Hippocampal formation (tissue), 2 donors: ENCODE measurements around the gene ASMTL.
"Not testable (repeated sequence)": the region's sequence is repeated elsewhere in the genome, so short reads cannot be mapped to it uniquely, and the experiment has no call there.

ENCODE experiments used
- DNase-seq, 2 donors: peaks; one replicate each; lab custom pipeline; 2025; lab: John Stamatoyannopoulos, UW

ASMTL gene, protein sequence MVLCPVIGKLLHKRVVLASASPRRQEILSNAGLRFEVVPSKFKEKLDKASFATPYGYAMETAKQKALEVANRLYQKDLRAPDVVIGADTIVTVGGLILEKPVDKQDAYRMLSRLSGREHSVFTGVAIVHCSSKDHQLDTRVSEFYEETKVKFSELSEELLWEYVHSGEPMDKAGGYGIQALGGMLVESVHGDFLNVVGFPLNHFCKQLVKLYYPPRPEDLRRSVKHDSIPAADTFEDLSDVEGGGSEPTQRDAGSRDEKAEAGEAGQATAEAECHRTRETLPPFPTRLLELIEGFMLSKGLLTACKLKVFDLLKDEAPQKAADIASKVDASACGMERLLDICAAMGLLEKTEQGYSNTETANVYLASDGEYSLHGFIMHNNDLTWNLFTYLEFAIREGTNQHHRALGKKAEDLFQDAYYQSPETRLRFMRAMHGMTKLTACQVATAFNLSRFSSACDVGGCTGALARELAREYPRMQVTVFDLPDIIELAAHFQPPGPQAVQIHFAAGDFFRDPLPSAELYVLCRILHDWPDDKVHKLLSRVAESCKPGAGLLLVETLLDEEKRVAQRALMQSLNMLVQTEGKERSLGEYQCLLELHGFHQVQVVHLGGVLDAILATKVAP

DNA sequence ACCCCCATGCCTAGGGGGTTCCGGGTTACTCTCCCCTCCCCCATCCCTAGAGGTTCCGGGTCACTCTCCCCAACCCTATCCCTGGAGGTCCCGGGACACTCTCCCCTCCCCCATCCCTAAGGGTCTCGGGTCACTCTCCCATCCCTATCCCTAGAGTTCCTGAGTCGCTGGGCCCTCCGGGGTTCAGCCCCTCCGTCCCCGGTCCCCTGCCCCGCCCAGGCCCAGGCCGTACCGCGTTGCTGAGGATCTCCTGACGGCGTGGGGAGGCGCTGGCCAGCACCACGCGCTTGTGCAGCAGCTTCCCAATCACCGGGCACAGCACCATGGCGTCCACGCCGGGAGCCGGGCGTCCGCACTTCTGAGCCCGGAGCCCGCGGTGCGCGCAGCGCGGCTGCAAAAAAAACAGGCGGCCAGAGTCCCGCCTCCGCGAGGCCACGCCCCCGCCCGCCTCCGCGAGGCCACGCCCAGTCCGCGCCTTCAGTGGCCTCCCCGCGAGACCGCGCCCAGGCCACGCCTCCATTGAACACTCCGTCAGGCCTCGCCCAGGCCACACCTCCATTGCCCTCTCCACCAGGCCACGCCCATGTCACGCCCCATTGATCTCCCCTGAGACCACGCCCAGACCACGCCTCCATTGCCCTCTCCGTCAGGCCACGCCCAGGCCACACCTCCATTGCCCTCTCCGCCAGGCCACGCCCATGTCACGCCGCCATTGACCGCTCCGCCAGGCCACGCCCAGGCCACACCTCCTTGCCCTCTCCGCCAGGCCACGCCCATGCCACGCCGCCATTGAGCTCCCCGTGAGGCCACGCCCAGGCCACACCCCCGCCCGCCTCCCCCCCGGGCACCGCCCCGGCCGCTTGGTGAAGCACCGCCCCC, at the start of gene ASMTL:
TSS of gene ASMTL (minus strand) at position 394 of the 879 bp plus-strand sequence. CDS start at position 325, 69 bp downstream.
- DNase-seq: no peak

DNA sequence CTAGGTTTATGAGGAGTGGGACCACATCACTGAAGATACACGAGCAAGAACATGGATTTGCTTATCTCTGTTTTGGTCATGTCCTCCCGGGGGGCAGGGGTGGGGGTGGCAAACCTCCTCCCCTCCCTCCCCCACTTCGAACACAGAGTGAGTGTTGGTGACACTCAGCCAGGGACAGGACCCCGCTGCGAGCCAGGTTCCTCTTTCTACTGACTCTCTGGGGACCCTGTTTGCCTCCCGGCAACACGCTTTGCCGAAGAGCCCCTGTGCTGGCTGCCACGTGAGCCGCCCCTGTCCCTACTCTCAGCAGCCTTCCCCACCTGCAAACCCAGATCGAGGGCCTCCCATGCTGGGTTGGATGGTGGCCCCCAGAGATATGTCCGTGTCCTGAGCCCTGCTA, 49.5 kb upstream of the ASMTL start:
- DNase-seq: no peak

DNA sequence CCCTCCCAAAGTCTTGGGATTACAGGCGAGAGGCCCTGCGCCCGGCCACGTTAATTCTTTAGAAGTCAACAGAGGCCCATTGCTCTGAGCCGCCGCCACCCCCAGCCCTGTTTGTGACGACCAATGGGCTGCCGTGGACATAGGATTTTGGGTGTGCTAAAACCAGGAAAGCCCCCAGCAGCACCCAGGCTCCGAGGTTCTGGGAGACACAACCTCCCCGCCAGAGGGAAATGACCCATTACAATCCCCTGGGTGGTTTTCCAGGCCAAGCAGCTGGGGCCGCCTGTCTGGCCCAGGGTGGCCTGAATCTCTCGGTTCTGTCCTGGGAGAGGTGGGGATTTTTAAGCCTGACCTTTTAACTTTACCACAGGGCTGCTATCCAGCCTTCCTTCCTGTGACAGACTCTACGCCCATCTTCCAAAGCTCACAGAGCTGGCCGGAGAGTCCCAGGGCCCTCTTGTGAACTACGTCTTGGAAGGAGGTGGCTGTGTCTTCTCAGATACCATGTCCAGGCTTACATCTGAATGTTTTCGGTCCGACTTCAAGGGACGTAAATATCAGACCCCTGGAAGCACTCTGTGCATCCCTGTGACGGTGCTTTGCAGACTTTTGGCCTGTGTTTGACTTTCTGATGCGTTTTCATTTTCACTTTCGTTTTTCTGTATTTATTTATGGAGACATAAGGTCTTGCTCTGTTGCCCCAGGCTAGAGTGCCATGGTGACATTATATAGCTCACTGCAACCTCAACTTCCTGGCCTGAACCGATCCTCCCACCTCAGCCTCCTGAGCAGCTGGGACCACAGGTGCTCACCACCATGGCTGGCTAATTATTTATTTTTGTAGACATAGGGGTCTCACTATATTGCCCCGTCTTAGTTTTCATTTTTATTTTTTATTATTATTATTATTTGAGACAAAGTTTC, 48.3 kb upstream of the ASMTL start:
- DNase-seq: no peak

DNA sequence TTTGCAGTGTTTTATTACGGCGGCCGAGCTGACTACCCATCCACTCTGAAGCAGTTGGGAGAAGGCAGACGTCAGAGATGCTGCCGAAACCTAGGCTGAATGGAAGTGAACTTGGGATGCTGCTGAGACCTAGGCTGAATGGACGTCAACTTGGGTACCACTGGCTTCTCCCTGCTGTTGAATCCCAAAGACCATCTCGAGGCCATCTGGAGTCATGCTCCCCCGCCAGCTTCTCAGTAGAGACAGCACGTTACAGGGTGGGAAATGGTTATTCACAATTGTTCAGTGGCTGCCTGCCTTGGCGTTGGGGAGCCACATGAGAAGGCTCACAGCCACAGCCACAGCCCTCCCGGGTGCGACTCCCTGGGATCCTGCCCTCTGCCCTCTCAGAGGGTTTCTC, 43.4 kb upstream of the ASMTL start:
- DNase-seq: no peak

DNA sequence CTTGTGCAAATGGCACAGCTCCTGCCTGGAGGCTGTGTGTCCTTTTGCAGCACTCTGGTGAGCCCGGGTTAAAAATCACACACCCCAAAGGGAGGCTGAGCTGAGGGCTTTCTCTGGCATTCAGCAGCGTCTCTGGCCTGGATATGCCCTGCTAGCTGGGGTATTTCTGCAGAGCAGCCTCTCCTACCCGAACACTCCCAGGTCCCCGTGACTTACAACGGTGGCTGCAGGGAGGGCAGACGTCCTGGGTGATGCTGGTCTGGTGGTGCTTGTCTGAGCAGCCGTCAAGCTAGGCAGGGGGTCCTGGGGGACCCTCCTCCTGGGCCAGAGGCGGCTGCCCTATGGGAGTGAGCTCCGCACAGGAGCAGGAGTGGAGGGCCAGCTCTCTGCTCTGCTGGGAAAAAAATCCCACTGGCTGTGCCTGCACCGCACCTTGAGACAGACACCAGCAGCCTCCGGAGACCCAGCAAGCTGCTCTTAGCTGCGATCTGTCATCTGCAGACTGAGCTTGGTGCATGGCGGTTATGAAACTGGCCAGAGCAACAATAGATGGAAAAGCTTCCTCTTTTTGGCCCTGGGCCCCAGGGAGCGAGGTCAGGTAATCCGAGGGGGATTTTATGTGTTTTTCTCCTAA, 41.3 kb upstream of the ASMTL start:
- no peak for DNase-seq

DNA sequence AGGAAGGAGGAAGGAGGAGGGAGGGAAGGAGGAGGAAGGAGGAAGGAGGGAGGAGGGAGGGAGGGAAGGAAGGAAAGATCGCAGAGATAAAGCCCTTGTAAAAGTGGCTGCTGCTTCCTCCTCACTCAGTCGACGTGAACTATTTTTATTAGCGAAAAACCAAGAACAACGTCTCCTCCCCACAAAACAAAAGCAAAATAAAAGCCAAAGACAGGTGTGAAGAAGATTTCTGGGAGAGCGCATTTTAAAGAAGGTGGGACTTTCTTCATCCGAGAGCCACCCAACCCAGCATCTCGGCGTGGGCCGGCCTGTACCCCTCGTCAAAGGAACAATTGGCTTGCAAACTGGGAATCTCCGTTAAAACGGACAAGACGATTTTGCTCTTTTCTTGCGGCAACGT, 40.7 kb upstream of the ASMTL start:
- DNase-seq: no peak

DNA sequence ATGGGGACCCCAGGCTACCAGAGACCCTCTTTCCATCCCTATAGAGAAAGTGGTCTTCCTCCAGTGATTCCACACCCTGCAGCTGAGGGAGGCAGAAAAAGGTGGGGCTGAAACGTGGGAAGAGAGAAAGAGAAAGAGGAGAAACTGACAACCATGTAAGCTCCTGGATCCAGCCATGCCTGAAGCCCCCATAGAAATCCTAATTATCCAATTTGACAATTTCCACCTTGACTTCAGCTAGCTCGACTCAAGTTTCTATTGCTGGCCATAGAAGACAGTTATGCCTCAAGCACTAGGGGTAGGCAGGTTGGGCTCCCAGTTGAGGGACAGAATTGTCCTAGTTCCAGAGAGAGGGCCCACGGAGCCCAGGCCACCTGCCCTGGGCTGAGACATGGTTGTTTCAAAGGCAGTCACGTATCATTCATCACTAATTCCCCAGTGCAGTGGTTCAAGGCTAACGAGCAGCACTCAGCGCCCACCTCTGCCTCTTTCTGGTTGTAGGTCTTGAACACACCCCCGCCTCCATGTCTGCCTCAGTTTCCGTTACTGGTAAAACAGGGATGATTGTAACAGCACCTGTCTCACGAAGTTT, 39.8 kb upstream of the ASMTL start:
- no peak for DNase-seq

DNA sequence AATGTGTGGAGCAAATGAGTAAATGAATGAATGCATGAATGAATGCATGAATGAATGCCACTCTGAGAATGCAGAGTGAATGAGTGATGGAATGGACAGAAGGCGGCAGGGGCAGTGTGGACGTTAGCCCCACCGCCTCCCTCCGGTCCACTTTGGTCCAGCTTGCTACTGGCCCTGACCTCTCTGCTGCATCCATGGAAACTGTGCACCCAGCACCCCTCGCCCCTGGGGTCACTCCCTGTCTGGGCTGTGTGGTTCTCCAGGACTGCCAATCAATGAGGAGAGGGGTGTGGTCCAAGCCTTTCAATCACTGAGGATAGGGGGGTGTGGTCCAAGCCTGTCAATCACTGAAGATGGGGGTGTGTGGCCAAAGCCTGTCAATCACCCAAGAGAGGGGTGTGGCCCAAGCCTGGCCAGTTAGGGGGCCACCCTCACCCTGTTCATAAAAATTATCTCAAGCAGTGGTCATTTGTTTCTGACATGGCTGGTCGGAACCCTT, 39.2 kb upstream of the ASMTL start:
- DNase-seq: no peak

DNA sequence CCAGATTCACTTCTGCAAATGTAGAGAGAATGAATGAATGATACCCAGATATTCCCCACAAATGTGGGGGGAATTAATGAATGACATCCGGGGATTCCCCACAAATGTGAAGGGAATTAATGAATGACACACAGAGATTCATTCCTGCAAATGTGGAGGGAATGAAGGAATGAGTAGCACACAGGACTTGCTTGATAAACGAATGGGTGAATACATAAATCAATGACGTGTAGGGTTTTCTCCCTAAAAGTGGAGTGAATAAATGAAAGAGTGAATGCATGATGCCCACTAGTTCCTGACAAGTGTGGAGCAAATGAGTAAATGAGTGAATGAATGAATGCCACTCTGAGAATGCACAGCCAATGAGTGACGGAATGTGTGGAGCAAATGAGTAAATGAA, 38.5 kb upstream of the ASMTL start:
- not testable (repeated sequence) for DNase-seq

DNA sequence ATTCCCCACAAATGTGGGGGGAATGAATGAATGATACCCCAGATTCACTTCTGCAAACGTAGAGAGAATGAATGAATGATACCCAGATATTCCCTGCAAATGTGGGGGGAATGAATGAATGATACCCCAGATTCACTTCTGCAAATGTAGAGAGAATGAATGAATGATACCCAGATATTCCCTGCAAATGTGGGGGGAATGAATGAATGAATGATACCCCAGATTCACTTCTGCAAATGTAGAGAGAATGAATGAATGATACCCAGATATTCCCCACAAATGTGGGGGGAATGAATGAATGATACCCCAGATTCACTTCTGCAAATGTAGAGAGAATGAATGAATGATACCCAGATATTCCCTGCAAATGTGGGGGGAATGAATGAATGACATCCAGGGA, 38.0 kb upstream of the ASMTL start:
- DNase-seq: not testable (repeated sequence)

DNA sequence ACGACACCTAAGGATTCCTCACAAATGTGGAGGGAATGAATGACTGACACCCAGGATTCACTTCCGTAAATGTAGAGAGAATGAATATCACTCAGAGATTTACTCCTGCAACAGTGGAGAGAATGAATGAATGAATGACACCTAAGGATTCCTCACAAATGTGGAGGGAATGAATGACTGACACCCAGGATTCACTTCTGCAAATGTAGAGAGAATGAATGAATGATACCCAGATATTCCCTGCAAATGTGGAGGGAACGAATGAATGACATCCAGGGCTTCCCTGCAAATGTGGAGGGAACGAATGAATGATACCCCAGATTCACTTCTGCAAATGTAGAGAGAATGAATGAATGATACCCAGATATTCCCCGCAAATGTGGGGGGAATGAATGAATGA, 36.6 kb upstream of the ASMTL start:
- not testable (repeated sequence) for DNase-seq

DNA sequence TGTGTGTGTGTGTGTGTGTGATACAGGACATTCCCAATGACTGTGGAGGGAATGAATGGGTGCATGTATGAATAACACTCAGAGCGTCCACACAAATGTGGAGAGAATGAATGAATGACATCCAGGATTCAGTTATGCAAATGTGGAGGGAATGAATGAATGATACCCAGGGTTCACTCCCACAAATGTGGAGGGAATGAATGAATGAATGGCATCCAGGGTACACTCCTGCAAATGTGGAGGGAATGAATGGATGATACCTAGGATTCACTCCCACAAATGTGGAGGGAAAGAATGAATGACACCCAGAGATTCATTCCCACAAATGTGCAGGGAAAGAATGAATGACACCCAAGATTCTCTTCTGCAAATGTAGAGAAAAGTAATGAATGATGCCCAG, 36.0 kb upstream of the ASMTL start:
- DNase-seq: no peak

DNA sequence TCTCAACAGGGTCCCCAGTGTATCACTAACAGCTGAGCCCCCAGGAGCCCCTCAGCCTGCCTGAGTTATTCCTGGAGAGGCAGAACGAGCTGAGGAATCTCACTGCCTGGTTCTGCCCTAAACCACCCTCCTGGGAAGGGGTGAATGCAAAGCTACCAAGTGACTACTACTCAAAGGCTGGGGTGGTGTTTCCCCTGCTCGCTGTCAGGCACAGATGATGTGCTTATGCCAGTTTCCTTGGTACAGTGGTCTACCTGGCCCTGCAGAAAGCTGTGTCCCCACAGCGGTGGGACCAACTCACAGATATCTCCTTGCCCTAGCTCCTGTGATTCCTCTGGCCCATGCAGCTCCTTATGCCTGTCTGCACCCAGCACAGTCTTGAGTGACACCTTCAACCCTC, 35.4 kb upstream of the ASMTL start:
- DNase-seq: no peak

DNA sequence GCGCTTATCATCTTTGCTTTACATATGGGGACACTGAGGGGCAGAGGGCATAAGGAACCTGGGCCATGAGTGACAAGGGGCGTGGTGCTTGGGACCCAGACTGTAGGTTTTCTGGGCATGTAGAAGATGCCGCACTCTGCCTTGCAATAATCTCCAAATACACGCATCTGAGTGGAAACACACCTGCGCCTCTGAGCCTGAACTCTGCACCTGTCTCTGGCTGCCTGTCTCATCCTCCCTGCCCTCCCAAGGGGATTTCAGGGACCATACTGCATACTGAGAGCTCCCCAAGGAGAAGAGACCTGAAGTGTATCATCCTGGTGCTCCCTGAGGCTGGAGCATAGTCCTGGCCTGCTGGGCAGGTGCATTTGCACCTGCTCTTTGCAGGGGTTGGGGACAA, 34.7 kb upstream of the ASMTL start:
- no peak for DNase-seq

DNA sequence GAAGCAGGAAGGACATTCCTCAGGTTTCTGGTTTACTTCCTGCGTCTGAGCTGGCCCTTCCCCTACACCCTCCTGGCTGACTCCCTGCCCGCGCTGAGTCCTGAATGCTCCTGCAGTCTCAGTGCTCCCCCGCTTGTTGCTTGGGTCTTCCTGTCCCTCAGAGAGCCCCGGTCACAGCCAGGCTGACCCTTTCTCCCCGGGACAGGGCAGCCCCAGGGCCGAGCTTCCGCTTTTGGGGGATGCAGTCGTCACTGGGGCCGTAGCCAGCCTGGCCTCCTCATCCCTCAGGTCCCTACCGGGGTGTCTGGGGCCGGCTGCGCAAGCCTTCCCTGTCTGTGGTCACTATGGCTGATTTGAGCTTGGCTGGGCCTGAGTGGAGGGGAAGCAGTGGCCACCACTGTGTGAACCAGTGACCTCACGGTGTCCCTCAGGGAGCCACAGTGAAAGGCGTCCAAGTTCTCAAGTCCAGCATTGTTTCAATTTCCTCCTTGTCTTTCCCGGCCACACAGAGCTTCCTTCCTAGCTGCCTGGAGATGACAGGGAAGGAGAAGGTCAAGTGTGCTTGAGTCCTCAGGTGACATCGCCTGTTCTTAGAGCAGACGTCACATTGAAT, 34.1 kb upstream of the ASMTL start:
- DNase-seq: no peak

DNA sequence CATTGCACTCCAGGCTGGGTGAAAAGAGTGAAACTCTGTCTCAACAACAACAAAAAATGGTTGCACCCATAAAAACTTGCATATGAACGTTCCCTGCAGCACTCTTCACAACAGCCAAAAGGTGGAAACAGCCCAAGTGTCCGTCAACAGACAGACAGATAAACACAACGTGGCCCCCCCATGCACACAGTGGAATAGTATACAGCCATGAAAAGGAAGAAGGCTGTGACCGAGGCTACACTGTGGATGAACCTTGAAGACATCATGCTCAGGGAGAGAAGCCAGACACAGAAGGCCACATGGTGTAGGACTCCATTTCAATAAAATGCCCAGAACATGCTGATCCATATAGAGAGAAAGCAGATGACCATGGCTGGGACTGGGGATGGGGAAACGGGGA, 33.5 kb upstream of the ASMTL start:
- no peak for DNase-seq

DNA sequence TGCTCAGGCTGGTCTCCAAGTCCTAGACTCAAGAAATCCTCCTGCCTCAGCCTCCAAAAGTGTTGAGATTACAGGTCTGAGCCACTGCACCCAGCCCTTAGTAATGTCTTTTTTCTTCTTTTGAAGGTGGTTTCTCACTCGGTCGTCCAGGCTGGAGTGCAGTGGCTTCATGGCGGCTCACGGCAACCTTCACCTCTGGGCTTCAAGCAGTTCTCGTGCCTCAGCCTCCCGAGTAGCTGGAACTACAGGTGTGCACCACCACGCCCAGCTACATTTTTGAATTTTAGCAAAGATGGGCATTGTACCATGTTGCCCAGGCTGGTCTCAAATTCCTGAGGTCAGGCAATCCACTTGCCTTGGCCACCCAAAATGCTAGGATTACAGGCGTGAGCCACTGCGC, 32.3 kb upstream of the ASMTL start:
- DNase-seq: no peak

DNA sequence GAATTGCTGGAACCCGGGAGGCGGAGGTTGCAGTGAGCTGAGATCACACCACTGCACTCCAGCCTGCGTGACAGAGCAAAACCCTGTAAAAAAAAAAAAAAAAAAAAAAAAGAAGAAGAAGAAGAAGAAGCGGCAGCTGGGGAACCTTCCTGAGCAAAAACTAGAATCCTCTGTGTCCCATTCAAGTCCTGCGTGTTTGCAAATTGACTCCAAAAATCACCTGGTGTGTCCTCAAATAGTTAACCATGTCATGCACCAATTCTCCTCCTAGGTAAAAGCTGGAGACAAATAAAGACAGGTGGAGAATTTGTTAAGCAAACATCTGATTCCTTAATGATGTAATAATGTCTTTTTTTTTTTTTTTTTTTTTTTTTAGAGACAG, 31.9 kb upstream of the ASMTL start:
- no peak for DNase-seq

DNA sequence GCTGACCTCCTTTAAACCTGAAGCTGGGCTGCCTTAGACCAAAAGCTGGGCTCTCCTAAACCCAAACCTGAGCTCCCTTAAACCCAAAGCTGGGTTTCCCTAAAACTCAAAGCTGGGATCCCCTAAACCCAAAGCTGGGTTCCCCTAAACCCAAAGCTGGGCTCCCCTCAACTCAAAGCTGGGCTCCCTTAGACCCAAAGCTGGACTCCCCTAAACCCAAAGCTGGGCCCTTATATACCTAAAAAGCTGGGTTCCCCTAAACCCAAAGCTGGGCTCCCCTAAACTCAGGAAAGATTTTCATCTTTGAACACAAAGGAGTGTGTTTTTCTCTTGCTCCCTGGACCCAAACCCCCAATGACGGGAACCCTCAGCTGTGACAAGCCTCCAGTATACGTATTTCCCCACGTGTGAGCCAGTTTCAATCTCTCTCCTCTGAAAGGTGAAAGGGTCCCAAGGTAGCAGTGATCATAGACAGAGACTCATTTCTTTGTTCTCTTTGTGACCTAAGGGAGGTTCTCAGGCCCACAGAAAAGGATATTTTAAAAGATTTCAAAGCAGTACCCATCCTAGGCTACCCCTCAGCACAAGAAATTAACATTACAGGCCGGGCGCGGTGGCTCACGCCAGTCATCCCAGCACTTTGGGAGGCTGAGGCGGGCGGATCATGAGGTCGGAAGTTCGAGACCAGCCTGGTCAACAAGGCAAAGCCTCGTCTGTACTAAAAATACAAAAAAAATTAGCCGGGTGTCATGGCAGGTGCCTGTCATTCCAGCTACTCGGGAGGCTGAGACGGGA, 31.3 kb upstream of the ASMTL start:
- no peak for DNase-seq
